GM19468 (cell line): ENCODE measurements around the gene GFER.
A peak's percentile ranks its signal among the peaks of the same experiment; 100 is the strongest.
"Not testable (repeated sequence)": the region's sequence is repeated elsewhere in the genome, so short reads cannot be mapped to it uniquely, and the experiment has no call there.

ENCODE experiments used
- ATAC-seq: cut with Tn5 transposase; IDR thresholded peaks from one replicate; pipeline ENCODE4 v1.9.1; 2021; ENCODE audit warnings: mild to moderate bottlenecking, moderate library complexity, moderate number of reproducible peaks; ENCODE audit not compliant: unreplicated experiment; ENCODE audit errors: extremely low read depth

GFER gene

DNA sequence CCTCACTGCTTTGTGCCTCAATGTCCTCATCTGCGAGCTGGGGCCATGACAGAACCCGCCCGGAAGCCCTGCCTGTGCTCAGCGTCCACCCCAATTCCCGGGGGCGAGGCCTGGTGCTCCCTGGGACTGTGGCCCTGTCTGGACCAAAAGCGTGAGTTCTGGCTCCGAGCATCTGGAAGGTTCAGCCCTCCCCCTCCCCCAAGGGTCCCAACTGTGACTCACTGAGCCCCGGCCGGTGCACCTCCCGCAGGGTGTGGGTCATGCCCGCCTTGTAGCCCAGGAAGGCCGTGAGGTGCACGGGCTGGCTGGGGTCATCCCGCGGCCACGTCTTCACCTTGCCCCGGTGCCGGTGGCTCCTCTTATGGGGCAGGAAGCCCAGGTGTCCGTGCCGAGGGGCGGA is 30.3 kb upstream of the GFER start:
- no peak for ATAC-seq

- not testable (repeated sequence) for ATAC-seq
Observed at GRCh38 chr16:1957434-1958142, 26.4 kb upstream of the GFER start.

GRCh38 chr16:1958143-1958491 is 25.9 kb upstream of the GFER start:
- ATAC-seq, result not testable (repeated sequence)

DNA sequence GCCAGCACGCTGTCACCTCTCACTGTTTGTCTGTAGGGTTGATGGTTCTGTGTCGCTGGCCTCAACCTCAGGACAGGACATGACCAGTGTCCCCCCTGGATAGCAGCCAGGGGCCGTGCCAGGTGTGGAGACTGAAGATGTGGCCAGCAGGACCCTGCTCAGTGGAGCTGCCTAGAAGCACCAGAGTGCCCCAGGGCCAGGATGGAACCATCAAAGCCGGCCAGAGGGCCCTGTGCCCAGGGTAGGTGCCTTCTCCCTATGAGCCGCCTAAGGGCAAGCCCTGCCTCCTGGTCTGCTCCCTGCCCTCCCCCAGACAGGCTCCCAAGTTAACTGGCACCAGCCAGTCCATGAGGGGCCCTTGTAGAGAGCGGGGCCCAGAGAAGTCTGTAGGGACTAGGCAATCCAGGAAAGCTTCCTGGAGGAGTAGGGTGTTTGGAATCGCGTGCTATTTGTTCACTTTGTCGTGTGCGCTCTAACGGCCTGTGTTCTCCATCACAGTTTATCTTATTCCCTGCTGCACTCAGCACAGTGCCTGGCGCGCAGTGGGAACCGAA is 25.2 kb upstream of the GFER start:
- ATAC-seq, result no peak

GRCh38 chr16:1959269-1960039 is 24.5 kb upstream of the GFER start, which contains the start of gene NDUFB10:
Gene NDUFB10, plus strand, starts transcription at chr16:1959538. Its CDS starts 87 bp downstream, at chr16:1959625.
- peak; percentile 84 for ATAC-seq

- ATAC-seq, result no peak
Observed at GRCh38 chr16:1960665-1961630, 23.0 kb upstream of the GFER start.

- ATAC-seq, result no peak
Observed at GRCh38 chr16:1961651-1962067, 22.3 kb upstream of the GFER start.

DNA sequence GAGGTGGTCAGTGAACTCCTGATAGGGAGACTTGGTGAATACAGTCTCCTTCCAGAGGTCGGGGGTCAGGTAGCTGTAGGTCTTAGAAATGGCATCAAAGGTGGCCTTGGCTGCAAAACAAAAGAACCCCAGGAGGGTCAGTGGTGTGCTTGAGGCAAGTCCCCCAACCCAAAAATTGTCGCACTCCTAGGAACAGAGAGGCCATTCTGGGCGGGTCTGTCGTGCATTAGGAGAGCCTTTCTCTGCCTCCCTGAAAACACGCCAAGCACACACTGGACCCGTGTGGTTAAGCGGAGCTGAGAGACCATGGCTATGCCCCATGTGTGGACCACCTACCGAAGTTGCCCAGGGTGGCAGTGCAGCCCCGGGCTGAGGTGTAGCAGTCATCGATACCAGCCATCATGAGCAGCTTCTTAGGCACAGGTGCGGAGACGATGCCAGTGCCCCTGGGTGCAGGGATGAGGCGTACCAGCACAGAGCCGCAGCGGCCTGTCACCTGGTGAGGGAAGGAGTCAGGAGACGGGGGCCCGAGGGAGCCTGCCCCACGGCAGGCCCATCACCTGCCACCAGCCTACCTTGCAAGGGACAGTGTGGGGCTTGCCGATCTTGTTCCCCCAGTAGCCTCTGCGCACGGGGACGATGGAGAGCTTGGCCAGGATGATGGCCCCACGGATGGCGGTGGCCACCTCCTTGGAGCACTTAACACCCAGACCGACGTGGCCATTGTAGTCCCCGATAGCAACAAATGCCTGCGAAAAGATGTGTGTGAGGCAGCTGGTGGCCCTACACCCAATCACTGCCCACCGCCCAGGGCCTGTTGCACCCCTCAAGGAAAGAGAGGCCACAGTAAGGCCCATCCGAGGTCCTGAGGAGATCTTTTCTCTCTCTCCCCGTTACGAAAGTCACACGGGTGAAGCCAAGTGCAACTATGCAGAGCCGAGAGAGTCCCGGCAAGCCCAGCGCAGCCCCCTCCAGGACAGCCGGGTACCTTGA is 21.5 kb upstream of the GFER start:
- ATAC-seq, result not testable (repeated sequence)

DNA sequence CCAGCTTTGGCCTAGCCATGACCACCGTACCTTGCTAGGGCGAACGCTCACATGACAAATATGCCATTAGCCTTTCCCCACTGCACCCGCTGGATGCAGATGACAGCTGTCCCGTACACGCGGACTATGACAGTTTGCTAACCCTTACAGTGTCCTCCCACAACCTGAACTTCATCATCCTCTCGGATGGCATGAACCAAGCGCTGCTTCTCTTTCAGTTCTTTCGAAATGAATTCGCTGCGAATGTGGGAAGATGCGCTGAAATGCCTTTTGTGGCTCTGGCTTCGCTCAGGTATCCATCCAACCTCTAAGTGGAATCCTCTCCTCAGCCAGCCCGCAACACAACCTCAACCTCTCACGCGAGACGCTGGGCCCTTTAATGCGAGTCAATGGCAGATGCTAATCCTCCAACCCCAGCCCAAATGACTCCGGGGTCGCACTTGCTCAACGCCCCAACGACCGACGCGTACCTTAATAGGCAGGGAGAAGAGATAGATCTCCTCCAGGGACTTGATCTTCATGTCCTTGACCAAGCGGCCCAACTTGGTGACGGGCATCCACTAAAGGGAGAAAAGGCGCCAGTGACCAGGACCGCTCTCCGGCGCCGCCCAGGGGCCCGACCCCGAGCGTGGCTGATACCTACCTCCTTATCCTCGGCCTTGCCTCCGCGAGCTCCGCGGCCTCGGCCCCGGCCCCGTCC is 20.0 kb upstream of the GFER start:
- ATAC-seq, result no peak

GRCh38 chr16:1964506-1965395 is 19.2 kb upstream of the GFER start, which contains the start of gene RPS2:
Gene RPS2, minus strand, starts transcription at chr16:1964826. Its CDS starts 201 bp downstream, at chr16:1964625.
- ATAC-seq, result peak; percentile 80

GRCh38 chr16:1965396-1966001 is 18.5 kb upstream of the GFER start:
- ATAC-seq, result no peak

DNA sequence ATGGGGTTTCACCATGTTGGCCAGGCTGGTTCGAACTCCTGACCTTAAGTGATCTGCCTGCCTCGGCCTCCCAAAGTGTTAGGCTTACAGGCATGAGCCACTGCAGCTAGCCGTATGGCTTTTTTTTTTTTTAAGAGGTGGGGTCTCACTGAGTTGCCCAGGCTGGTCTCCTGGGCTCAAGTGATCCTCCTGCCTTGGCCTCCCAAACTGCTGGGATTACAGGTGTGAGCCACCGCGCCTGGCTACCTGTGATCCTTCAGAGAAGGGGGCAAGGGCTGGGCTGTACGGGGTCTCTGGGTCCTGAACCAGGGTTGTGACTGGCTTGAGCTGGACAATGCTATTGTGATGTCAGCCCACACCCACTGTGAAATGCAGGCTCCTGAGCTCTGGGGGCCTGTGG is 17.5 kb upstream of the GFER start, which contains the start of gene RNF151:
TSS of gene RNF151 (plus strand) at position 397 of the 400 bp plus-strand sequence. CDS start 26 bp downstream, outside the sequence.
- no peak for ATAC-seq

GRCh38 chr16:1968146-1968953 is 15.6 kb upstream of the GFER start:
- no peak for ATAC-seq

GRCh38 chr16:1971796-1972489 is 12.1 kb upstream of the GFER start, which contains the start of gene TBL3:
Gene TBL3, plus strand, starts transcription at chr16:1972053. Its CDS starts 112 bp downstream, at chr16:1972165.
- peak; percentile 56 for ATAC-seq

- no peak for ATAC-seq
Observed at GRCh38 chr16:1972490-1972877, 11.5 kb upstream of the GFER start.
